ENCODE results near the gene KRT12.
"Not testable (repeated sequence)": the region's sequence is repeated elsewhere in the genome, so short reads cannot be mapped to it uniquely, and the experiment has no call there.

Gene KRT12

DNA sequence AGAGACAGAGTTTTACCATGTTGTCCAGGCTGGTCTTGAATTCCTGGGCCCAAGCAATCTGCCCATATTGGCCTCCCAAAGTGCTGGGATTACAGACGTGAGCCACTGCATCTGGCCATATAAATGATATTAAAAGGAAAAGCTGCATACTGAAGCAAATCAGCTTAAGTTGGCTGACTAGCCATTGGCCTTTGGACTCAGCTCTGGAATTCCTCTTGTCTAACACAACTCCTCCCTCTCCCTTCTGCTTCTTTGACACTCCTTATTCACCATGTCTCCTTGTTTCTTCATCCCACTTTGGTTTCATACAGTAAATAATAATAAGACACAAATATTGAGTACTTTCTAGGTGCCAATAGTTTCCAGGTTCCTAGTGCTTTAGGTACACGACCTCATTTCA lies 7.5 kb downstream of the KRT12 start:
- Histone ChIP-seq H3K36me3 (no peaks in the 10 kb centered on the region), H3K4me3 (no peak overlapping the region), H3K27ac (no peak overlapping the region), H3K4me1 (peaks cover 0 to 8% (median under 1%) of the 10 kb centered on the region in 4 donors), H3K9me3 (no peaks in the 10 kb centered on the region), H3K27me3 (peaks cover 0 to 9% of the 10 kb centered on the region in 2 donors)
- TF ChIP-seq, protein P1, sequence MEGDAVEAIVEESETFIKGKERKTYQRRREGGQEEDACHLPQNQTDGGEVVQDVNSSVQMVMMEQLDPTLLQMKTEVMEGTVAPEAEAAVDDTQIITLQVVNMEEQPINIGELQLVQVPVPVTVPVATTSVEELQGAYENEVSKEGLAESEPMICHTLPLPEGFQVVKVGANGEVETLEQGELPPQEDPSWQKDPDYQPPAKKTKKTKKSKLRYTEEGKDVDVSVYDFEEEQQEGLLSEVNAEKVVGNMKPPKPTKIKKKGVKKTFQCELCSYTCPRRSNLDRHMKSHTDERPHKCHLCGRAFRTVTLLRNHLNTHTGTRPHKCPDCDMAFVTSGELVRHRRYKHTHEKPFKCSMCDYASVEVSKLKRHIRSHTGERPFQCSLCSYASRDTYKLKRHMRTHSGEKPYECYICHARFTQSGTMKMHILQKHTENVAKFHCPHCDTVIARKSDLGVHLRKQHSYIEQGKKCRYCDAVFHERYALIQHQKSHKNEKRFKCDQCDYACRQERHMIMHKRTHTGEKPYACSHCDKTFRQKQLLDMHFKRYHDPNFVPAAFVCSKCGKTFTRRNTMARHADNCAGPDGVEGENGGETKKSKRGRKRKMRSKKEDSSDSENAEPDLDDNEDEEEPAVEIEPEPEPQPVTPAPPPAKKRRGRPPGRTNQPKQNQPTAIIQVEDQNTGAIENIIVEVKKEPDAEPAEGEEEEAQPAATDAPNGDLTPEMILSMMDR (IDR thresholded peaks at IDR 0.05): no peak
- no peak for DNase-seq
- intact Hi-C loops (cut with DNase I; ENCODE audit: low total_unique reads): no loop called here

DNA sequence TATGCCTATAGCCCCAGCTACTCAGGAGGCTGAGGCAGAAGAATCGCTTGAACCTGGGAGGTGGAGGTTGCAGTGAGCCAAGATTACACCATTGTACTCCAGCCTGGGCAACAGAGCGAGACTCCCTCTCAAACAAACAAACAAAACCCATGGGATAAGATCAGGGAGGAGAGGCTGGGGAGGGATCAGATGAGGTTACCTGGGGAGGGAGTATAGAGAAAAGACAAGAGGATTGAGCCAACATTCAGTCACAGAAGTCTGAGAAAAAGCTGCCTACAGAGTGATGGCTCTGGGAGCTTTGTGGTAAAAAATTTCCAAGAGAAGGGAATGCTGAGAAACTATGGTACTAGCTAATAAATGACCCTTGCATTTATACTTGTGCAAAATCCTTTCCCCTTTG lies 8.4 kb downstream of the KRT12 start:
- intact Hi-C loops (cut with DNase I; ENCODE audit: low total_unique reads); H3K27ac ChIP-seq; H3K36me3 ChIP-seq; DNase-seq; H3K4me1 ChIP-seq; H3K4me3 ChIP-seq; H3K9me3 ChIP-seq; H3K27me3 ChIP-seq: not testable (repeated sequence)

DNA sequence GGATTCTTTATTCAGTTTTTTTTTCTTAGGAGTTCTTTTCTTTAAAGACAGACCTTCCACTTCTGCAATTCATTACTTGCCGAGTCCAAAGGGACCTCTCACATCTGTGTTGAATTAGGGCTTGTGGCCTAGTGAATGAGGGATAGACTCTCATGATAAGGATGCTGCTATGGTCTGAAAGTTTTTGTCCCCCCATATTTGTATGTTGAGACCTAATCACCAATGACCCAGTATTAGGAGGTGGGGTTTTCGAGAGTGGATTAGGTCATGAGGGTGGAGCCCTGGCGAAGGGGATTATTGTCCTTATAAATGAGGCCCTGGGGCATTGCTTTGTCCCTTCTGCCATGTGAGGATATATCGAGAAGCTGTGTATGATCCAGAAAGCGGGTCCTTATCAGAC lies 9.5 kb downstream of the KRT12 start:
- Histone ChIP-seq H3K4me1 (peaks cover 0 to 8% (median 1%) of the 10 kb centered on the region in 4 donors), H3K27ac (no peak overlapping the region), H3K9me3 (no peaks in the 10 kb centered on the region), H3K4me3 (no peak overlapping the region), H3K27me3 (no peaks in the 10 kb centered on the region), H3K36me3 (no peaks in the 10 kb centered on the region)
- TF ChIP-seq, protein P1 (IDR thresholded peaks at IDR 0.05): no peak
- intact Hi-C loops (cut with DNase I; ENCODE audit: low total_unique reads): no loop called here
- peak in 1 of 2 donors; percentile 34 for DNase-seq

DNA sequence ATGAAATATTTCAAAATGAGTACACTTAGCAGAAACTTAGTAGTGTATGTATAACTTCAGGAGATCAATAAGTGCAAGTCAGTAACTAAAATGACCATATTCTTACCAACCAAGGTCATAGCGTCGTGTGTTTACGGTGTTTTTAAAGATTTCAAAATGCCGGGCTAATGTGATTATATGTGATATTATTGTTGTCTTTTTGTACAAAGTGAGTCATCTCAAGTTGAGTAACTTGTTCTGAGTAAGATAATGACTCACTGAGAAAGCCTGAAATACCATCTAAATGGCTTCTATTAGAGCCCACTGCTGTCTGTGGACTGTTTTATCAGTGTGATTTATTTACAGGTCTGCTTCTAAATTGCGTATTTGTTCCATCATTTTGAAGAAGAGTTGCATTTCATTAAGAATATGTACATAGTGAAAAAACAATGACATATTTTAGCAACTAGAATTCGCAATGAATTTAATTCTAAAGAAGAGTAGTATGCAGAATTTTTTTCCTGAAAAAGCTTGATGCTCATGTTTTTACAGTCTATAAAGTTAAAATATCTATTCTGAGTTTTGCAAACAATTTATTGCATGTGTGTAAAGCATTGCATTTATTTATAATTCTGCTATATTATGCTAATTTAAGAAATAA lies 12.7 kb downstream of the KRT12 start:
- Histone ChIP-seq H3K27ac (no peak overlapping the region), H3K4me1 (peaks cover 0 to 8% (median 1%) of the 10 kb centered on the region in 4 donors), H3K36me3 (no peaks in the 10 kb centered on the region), H3K9me3 (no peaks in the 10 kb centered on the region), H3K27me3 (peaks cover 0 to 2% of the 10 kb centered on the region in 2 donors), H3K4me3 (no peak overlapping the region)
- no peak for DNase-seq
- intact Hi-C loops (cut with DNase I; ENCODE audit: low total_unique reads): no loop called here
- TF ChIP-seq, protein P1 (IDR thresholded peaks at IDR 0.05): no peak

DNA sequence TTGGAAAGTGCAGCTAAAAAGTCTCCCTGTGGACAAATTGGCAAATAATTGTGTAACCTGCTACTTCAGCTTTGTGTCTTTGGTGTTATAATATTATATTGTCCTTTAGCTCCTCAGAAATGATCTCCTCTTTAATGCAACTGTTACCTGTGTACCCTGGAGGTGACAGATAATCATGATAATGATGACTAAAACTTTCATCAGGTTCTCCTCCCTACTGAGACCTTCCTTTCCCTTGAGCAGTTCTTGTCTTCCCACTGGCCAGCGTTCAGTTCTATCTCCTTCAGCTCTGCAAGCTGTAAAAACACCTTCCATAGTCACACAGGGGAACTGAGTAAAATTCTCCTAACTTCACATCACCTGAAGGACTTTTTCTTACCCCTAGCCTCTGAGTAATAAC lies 14.7 kb downstream of the KRT12 start:
- intact Hi-C loops (cut with DNase I; ENCODE audit: low total_unique reads): no loop called here
- H3K36me3 ChIP-seq: no peaks in the 10 kb centered on the region
- TF ChIP-seq, protein P1 (IDR thresholded peaks at IDR 0.05): no peak

DNA sequence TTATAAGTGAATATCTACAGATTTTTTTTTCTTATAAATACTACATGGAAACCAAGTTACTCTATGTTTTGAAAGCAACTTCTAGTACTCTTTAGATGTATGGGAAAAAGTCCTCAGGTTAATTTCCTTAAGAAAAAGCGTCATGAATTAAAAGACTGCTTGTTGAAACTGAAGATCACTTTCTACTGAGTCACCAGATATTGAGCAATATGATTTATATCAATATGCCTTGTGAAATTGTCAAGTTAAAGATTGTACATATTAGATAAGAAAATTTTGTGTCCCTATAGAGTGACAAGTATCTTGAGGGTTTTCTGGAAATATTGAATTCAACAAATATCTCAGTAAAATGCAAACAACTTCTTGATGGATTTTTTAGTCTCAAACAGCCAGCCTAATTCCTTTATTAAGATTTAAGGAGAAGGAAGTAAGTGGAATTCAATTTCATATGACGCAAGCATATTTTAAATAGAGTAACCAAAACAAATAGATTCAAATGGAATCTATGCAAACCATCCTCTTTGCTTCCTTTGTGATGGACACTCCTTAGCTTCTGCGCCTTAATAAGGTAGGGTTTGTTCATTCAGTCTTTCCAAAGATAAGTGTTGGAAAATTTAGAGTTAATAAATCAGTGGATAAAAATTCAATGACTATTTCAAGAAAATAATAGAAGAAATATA lies 16.6 kb downstream of the KRT12 start:
- intact Hi-C loops (cut with DNase I; ENCODE audit: low total_unique reads): no loop called here
- Histone ChIP-seq H3K4me1 (peaks cover 0 to 3% (median 0%) of the 10 kb centered on the region in 4 donors), H3K36me3 (no peaks in the 10 kb centered on the region), H3K9me3 (no peaks in the 10 kb centered on the region), H3K4me3 (no peak overlapping the region), H3K27me3 (peaks cover 0 to 4% of the 10 kb centered on the region in 2 donors), H3K27ac (no peak overlapping the region)
- TF ChIP-seq, protein P1 (IDR thresholded peaks at IDR 0.05): no peak
- DNase-seq: no peak

More for the DNA sequence above, 14.7 kb downstream of the KRT12 start:
- Histone ChIP-seq H3K4me3 (no peak overlapping the region), H3K9me3 (no peaks in the 10 kb centered on the region), H3K27me3 (peaks cover 0 to 2% of the 10 kb centered on the region in 2 donors), H3K4me1 (peaks cover 0 to 5% (median 1%) of the 10 kb centered on the region in 4 donors), H3K27ac (no peak overlapping the region)
- DNase-seq: no peak
